ELR (cell line): Measurements from ENCODE around the gene JUND.

ENCODE experiments used
- DNase-seq: peaks from one replicate; pipeline ENCODE4 v3.0.0-alpha.2; 2015; ENCODE audit warnings: low read depth

Gene JUND

DNA sequence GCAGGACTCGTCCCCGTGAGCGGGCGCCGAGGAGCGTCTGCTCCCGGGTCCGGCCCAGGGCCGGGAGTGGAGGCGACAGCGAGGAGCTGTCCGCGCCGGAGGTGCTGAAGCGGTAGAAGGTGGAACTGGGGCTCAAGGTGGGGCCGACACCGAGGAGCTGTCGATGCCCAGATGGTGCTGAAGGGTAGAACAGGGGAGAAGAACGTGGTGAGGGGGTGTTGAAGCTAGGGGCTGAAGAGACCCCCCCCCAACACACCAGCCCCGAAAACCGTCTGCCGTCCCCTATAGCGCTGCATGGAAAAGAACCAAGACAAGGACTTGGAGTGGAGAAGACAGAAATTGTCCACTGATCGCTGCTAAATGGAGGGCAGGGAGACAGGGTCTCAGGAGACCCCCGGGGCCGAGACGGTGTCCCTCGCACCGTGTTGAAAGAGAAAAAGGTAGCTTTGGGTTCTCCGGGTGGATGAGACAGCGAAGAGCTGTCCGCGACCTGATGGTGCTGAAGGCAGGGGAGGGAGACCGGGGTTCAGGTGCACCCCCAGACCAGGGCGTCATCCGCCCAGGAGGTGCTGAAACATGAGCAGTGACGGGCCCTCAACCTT is 48.1 kb downstream of the JUND start:
- DNase-seq: peak; percentile 55

DNA sequence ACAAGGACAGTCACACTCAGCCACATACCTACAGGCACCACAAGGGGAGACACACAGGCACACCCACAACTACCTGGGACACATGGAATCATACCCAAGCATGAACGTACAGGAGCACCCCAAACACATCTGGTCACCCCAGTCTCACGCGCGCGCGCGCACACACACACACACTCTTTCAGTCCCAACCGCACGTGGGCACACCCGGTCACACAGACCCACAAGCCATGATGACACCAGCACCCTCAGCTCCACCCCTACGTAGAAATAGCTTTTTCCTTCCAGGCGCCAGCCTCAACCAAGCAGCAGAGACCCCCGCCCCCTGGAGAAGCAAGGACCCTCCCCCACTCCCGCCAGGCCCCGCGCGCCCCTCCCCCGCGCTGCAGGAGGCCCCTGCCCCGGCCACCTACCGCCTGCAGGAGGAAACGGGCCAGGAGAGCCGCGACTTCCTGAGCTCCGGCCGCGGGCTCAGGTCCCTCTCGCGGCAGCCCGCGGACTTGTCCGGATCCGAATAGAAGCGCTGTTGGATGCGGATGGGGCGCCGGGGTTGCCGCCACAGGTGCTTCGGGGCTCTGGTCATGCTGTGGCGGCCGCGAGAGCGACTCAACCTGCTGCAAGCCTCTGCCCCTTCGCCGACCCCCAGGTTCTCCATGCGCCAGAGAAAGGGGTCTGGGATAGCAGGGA is 48.7 kb downstream of the JUND start:
- peak; percentile 41 for DNase-seq

GRCh38 chr19:18231775-18232174 is 49.6 kb downstream of the JUND start:
- no peak for DNase-seq

DNA sequence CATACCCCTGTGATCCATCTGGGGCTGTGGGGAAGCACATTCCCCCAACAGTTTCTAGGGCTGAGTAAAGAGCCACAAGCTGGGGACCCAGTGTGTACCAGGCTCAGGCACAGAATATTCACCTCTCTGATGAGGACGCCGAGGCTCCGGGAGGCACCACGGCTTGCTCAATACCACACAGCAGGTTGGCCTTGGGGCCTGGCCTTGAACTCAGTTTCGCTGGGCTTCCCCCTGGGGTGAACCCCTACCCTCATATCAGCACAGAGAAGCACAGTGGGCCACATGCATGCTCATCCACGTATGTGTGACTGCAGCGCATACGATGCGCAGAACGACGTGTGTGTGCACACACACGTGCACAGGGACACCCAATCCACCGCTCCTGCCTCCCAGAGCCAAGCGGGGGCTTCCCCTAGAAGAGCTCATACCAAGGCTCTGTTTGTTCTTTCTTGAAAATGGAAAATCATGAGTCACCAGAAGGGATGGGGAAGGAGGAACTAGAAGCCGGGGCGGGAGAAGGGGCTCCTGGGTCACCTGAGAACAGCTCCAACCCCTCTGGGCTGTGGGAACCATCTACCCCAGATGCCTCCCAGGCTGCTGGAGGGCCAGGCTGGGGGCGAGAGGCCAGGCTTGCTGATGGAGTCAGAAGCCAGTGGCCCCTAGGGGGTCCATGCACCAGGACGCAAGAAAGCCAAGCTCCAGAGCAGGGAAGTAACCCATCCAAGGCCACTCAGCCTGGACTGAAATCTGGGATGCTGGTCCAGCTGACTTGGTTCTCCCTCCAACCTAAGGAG is 50.3 kb downstream of the JUND start:
- DNase-seq: no peak

DNA sequence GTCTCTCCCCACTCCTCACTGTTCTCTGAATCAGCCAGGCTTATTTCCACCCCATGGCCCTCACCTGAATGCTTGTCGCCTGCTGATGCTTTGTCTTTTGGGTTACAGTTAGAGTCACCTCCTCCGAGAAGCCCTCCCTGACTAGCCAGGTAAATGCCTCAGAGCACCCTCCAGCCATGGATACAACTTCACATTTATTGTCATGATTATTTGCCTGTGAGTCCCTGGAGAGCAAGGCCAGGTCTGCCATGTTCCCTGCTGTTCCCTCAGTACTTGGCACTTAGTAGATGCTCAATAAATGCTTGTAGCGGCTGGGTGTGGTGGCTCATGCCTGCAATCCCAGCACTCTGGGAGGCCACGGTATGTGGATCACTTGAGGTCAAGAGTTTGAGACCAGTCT is 51.5 kb downstream of the JUND start:
- no peak for DNase-seq
